ENCODE data around the gene TMEM187. TPM values are rescaled to one million over a fixed set of nuclear protein-coding genes. Genes with fewer than 3 reads are reported as not detected.
A peak's percentile ranks its signal among the peaks of the same experiment; 100 is the strongest.

Gene TMEM187
- total RNA-seq, 1 experiment from 2014 or later, result 2.8 TPM

DNA sequence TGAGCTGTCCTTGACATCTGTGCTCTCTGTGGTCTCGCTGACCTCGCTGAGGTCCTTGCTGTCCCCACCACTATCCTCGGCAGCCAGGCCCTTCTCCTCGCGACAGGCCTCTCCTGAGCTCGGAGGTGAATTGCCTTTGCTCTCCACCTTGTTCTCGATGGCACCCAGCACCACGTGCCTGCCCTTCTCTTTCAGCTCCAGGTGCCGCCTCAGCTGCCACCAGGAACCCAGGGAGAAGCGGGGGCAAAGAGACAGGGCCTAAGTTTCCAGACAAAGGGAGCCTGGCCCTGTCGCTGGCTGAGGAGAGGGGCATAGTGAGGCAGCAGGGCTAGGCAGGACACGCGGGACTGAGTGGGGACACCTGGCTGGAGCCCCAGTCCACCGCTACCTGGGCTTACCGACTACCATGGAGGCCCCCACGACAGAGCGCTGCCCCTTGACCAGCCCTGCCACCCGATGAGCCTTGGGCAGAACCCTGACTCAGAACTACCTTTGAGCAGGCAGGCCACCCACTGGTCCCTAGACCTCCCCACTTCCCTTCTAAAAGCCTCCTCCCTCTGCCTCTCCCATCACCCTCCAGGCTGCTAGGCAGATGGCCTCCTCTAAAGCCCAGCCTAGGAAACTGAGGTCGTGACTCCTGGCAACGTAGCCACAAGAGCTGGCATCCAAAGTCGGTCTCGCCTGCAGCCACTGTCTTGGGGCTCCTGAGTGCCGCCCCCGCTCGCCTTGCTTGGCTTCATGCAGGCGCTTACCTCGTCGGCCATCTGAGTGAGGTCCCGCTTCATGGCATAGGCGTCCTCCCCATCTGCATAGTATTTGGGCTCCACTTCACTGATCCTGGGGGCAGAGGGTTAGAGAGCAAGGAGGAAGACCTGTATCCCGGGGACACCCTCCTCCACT is 42.3 kb upstream of the TMEM187 start:
- no peaks in the 10 kb centered on the region for H3K9me3 ChIP-seq (ENCODE audit: low read depth, low read length, poor library complexity, severe bottlenecking)
- H3K36me3 ChIP-seq (ENCODE audit: insufficient read depth, low read length, poor library complexity, severe bottlenecking), result no peaks in the 10 kb centered on the region
- no TSS peak for BruUV-seq (replicated peaks)
- TF ChIP-seq EZH2 (IDR thresholded peaks at IDR 0.05; ENCODE audit: borderline replicate concordance, low read depth, low read length, poor library complexity, severe bottlenecking) (no peak), CTCF (conservative IDR thresholded peaks at IDR 0.05; ENCODE audit: low read depth, low read length) (no peak)
- peak overlapping the region; percentile 23 for H3K27ac ChIP-seq (ENCODE audit: low read depth, low read length, poor library complexity, severe bottlenecking)
- ChIA-PET CTCF (no interaction called here), POLR2A (ENCODE audit: low non-redundant PET) (no interaction called here)
- peaks cover 10% of the 10 kb centered on the region for H3K4me1 ChIP-seq (ENCODE audit: insufficient read depth, low read length, poor library complexity, severe bottlenecking)
- DNase-seq (ENCODE audit: low spot score), result no peak
- no peaks in the 10 kb centered on the region for H3K27me3 ChIP-seq (replicated peaks; ENCODE audit: insufficient read depth, low read depth, low read length, poor library complexity)
- H3K4me3 ChIP-seq (ENCODE audit: low read depth, low read length, poor library complexity, severe bottlenecking), result no peak overlapping the region
- intact Hi-C loops (cut with micrococcal nuclease; ENCODE audit: unreplicated experiment), result no loop called here

- CTCF ChIA-PET, result no interaction called here
- intact Hi-C loops (cut with micrococcal nuclease; ENCODE audit: unreplicated experiment), result no loop called here
Measured at GRCh38 chrX:153931151-153931550, 41.4 kb upstream of the TMEM187 start.

GRCh38 chrX:153931748-153932147 is 40.8 kb upstream of the TMEM187 start:
- intact Hi-C loops (cut with micrococcal nuclease; ENCODE audit: unreplicated experiment), result no loop called here
- H3K27me3 ChIP-seq (replicated peaks; ENCODE audit: insufficient read depth, low read depth, low read length, poor library complexity), result no peaks in the 10 kb centered on the region
- H3K4me3 ChIP-seq (ENCODE audit: low read depth, low read length, poor library complexity, severe bottlenecking), result no peak overlapping the region
- H3K9me3 ChIP-seq (ENCODE audit: low read depth, low read length, poor library complexity, severe bottlenecking), result no peaks in the 10 kb centered on the region
- DNase-seq (ENCODE audit: low spot score), result no peak
- ChIA-PET CTCF (interaction anchor here (0.5 kb wide), 1 partner anchor 610 kb away, joined by 3 read pairs; no protein-coding TSS in a partner anchor), POLR2A (ENCODE audit: low non-redundant PET) (no interaction called here)
- BruUV-seq (replicated peaks), result no TSS peak
- H3K27ac ChIP-seq (ENCODE audit: low read depth, low read length, poor library complexity, severe bottlenecking), result no peak overlapping the region
- no peaks in the 10 kb centered on the region for H3K36me3 ChIP-seq (ENCODE audit: insufficient read depth, low read length, poor library complexity, severe bottlenecking)
- no peak for TF ChIP-seq EZH2 (IDR thresholded peaks at IDR 0.05; ENCODE audit: borderline replicate concordance, low read depth, low read length, poor library complexity, severe bottlenecking)
- TF ChIP-seq CTCF (conservative IDR thresholded peaks at IDR 0.05; ENCODE audit: low read depth, low read length), result no peak
- H3K4me1 ChIP-seq (ENCODE audit: insufficient read depth, low read length, poor library complexity, severe bottlenecking), result no peaks in the 10 kb centered on the region

More at GRCh38 chrX:153931151-153931550, 41.4 kb upstream of the TMEM187 start:
- Histone ChIP-seq H3K9me3 (ENCODE audit: low read depth, low read length, poor library complexity, severe bottlenecking) (no peaks in the 10 kb centered on the region), H3K4me1 (ENCODE audit: insufficient read depth, low read length, poor library complexity, severe bottlenecking) (peaks cover 5% of the 10 kb centered on the region), H3K4me3 (ENCODE audit: low read depth, low read length, poor library complexity, severe bottlenecking) (no peak overlapping the region), H3K27me3 (replicated peaks; ENCODE audit: insufficient read depth, low read depth, low read length, poor library complexity) (no peaks in the 10 kb centered on the region), H3K27ac (ENCODE audit: low read depth, low read length, poor library complexity, severe bottlenecking) (no peak overlapping the region), H3K36me3 (ENCODE audit: insufficient read depth, low read length, poor library complexity, severe bottlenecking) (no peaks in the 10 kb centered on the region)
- POLR2A ChIA-PET (ENCODE audit: low non-redundant PET), result no interaction called here
- TF ChIP-seq EZH2 (IDR thresholded peaks at IDR 0.05; ENCODE audit: borderline replicate concordance, low read depth, low read length, poor library complexity, severe bottlenecking) (no peak), CTCF (conservative IDR thresholded peaks at IDR 0.05; ENCODE audit: low read depth, low read length) (no peak)
- no TSS peak for BruUV-seq (replicated peaks)
- DNase-seq (ENCODE audit: low spot score), result no peak
